WTC11 (cell line): ENCODE data around the gene PAK1. TPM values are rescaled to one million over a fixed set of nuclear protein-coding genes. Genes with fewer than 3 reads are reported as not detected.

Source experiments
- ATAC-seq: fragments of 200-7000 bp; cut with Tn5 transposase; 2 replicates; pipeline ENCODE4 v1.10.0; 2021; ENCODE audit warnings: mild to moderate bottlenecking, moderate library complexity
- CTCF ChIA-PET: fragments of 300-600 bp; sonication (Branson Sonifier 250); formaldehyde crosslinking; loops from one replicate; lab custom pipeline; 2021; ENCODE audit warnings: antibody characterized with exemption; lab: Charles Lee
- POLR2A ChIA-PET: fragments of 350-600 bp; sonication (Branson Sonifier 250); formaldehyde crosslinking; loops from one replicate; lab custom pipeline; 2021; ENCODE audit warnings: antibody characterized with exemption; lab: Charles Lee
- DNase-seq: peaks from one replicate; pipeline ENCODE4 v3.0.0; 2021; ENCODE audit warnings: low spot score
- H3K27ac Mint-ChIP-seq: 2 replicates; pipeline ENCODE4 v1.8.0; 2021; ENCODE audit warnings: mixed read lengths
- H3K27me3 Mint-ChIP-seq: 2 replicates; pipeline ENCODE4 v1.8.0; 2021; ENCODE audit warnings: low read depth, mild to moderate bottlenecking, moderate library complexity, mixed read lengths
- H3K36me3 Mint-ChIP-seq: 2 replicates; pipeline ENCODE4 v1.8.0; 2021; ENCODE audit warnings: mixed read lengths
- H3K4me1 Mint-ChIP-seq: 2 replicates; pipeline ENCODE4 v1.8.0; 2022; ENCODE audit warnings: mixed read lengths
- H3K4me3 Mint-ChIP-seq: 2 replicates; pipeline ENCODE4 v1.8.0; 2021; ENCODE audit warnings: mild to moderate bottlenecking, moderate library complexity, mixed read lengths
- H3K9me3 Mint-ChIP-seq: 2 replicates; pipeline ENCODE4 v1.8.0; 2021; ENCODE audit warnings: mixed read lengths
- AFF4 ChIP-seq: sonication (generic); formaldehyde crosslinking; IDR thresholded peaks from 2 replicates; pipeline ENCODE4 v1.8.1; 2023; ENCODE audit warnings: mild to moderate bottlenecking, missing genetic modification reagents, borderline replicate concordance
- CREB1 ChIP-seq: sonication (generic); formaldehyde crosslinking; IDR thresholded peaks from 2 replicates; pipeline ENCODE4 v1.8.0; 2023; ENCODE audit warnings: mild to moderate bottlenecking, missing genetic modification reagents
- ESRRA ChIP-seq: sonication (generic); formaldehyde crosslinking; IDR thresholded peaks from 2 replicates; pipeline ENCODE4 v1.8.1; 2022; ENCODE audit warnings: mild to moderate bottlenecking, missing genetic modification reagents, borderline replicate concordance
- FOXJ3 ChIP-seq: sonication (generic); formaldehyde crosslinking; IDR thresholded peaks from 2 replicates; pipeline ENCODE4 v1.9.0; 2021; ENCODE audit warnings: missing genetic modification reagents, mild to moderate bottlenecking, borderline replicate concordance
- FOXP1 ChIP-seq: sonication (generic); formaldehyde crosslinking; IDR thresholded peaks from 2 replicates; pipeline ENCODE4 v1.8.0; 2022; ENCODE audit warnings: missing genetic modification reagents, mild to moderate bottlenecking, moderate library complexity, borderline replicate concordance
- GTF2I ChIP-seq: fragments of 250-450 bp; sonication (Bioruptor Pico); conservative IDR thresholded peaks from 2 replicates; pipeline ENCODE4 v1.4.0; 2021; ENCODE audit warnings: mild to moderate bottlenecking
- IRF2 ChIP-seq: sonication (generic); formaldehyde crosslinking; IDR thresholded peaks from 2 replicates; pipeline ENCODE4 v1.8.0; 2022; ENCODE audit warnings: low read depth, missing genetic modification reagents, borderline replicate concordance
- MYBL2 ChIP-seq: sonication (generic); formaldehyde crosslinking; IDR thresholded peaks from 2 replicates; pipeline ENCODE4 v1.8.1; 2023; ENCODE audit warnings: mild to moderate bottlenecking, moderate library complexity, missing genetic modification reagents
- NR2C2 ChIP-seq: sonication (generic); formaldehyde crosslinking; IDR thresholded peaks from 2 replicates; pipeline ENCODE4 v1.8.0; 2022; ENCODE audit warnings: mild to moderate bottlenecking, missing genetic modification reagents
- OVOL2 ChIP-seq: fragments of 250-450 bp; sonication (Bioruptor Pico); IDR thresholded peaks from 2 replicates; pipeline ENCODE4 v1.9.0; 2021; ENCODE audit warnings: mild to moderate bottlenecking, borderline replicate concordance
- TEAD4 ChIP-seq: sonication (generic); formaldehyde crosslinking; IDR thresholded peaks from 2 replicates; pipeline ENCODE4 v1.8.0; 2022; ENCODE audit warnings: mild to moderate bottlenecking, missing genetic modification reagents
- TP53 ChIP-seq: sonication (generic); formaldehyde crosslinking; IDR thresholded peaks from 2 replicates; pipeline ENCODE4 v1.8.1; 2023; ENCODE audit warnings: mild to moderate bottlenecking, missing genetic modification reagents
- ZBTB21 ChIP-seq: sonication (generic); formaldehyde crosslinking; IDR thresholded peaks from 2 replicates; pipeline ENCODE4 v1.8.1; 2023; ENCODE audit warnings: mild to moderate bottlenecking, missing genetic modification reagents, borderline replicate concordance
- ZNF138 ChIP-seq: sonication (generic); formaldehyde crosslinking; conservative IDR thresholded peaks from 2 replicates; pipeline ENCODE4 v1.8.1; 2022; ENCODE audit warnings: mild to moderate bottlenecking, moderate library complexity, missing genetic modification reagents
- ZNF219 ChIP-seq: sonication (generic); formaldehyde crosslinking; IDR thresholded peaks from 2 replicates; pipeline ENCODE4 v1.8.0; 2023; ENCODE audit warnings: missing genetic modification reagents, mild to moderate bottlenecking, borderline replicate concordance
- ZNF232 ChIP-seq: sonication (generic); formaldehyde crosslinking; IDR thresholded peaks from 2 replicates; pipeline ENCODE4 v1.8.0; 2022; ENCODE audit warnings: mild to moderate bottlenecking, missing genetic modification reagents
- total RNA-seq: library from RNA; stranded (reverse); gene quantifications from 3 replicates; pipeline ENCODE4 v1.2.3, GENCODE V29; 2021
- TF ChIP-seq, protein P1 (sequence below): sonication (generic); formaldehyde crosslinking; IDR thresholded peaks from 2 replicates; pipeline ENCODE4 v1.8.1; 2022; ENCODE audit warnings: mild to moderate bottlenecking, missing genetic modification reagents, moderate library complexity, borderline replicate concordance
- TF ChIP-seq, protein P2 (sequence below): sonication (generic); formaldehyde crosslinking; IDR thresholded peaks from 2 replicates; pipeline ENCODE4 v1.8.1; 2022; ENCODE audit warnings: low read depth, missing genetic modification reagents, borderline replicate concordance
- TF ChIP-seq, protein P3 (sequence below): sonication (generic); formaldehyde crosslinking; IDR thresholded peaks from 2 replicates; pipeline ENCODE4 v1.8.1; 2023; ENCODE audit warnings: mild to moderate bottlenecking, missing genetic modification reagents, moderate library complexity
- TF ChIP-seq, protein P4 (sequence below): sonication (generic); formaldehyde crosslinking; IDR thresholded peaks from 2 replicates; pipeline ENCODE4 v1.8.0; 2022; ENCODE audit warnings: mild to moderate bottlenecking, missing genetic modification reagents

PAK1 gene
- total RNA-seq, 1 experiment from 2014 or later: 160 TPM

- DNase-seq (no peak), ATAC-seq (no peak)
- H3K27ac Mint-ChIP-seq: no peak overlapping the region; the same call in 1 of the 2 replicates
- ChIA-PET POLR2A (interaction anchor here (0.7 kb wide), 1 partner anchor 18 kb away, joined by 5 read pairs; no protein-coding TSS in a partner anchor), CTCF (no interaction called here)
- no peaks in the 10 kb centered on the region for H3K27me3 Mint-ChIP-seq
- peaks cover 78% of the 10 kb centered on the region for H3K4me1 Mint-ChIP-seq
- H3K4me3 Mint-ChIP-seq: no peak overlapping the region
- no peaks in the 10 kb centered on the region for H3K36me3 Mint-ChIP-seq
- TF ChIP-seq FOXP1: no peak
- no peaks in the 10 kb centered on the region for H3K9me3 Mint-ChIP-seq
Measured at GRCh38 chr11:77428598-77428997, 45.3 kb downstream of the PAK1 start.

- POLR2A ChIA-PET: no interaction called here
Measured at GRCh38 chr11:77425346-77425745, 48.5 kb downstream of the PAK1 start.

More at GRCh38 chr11:77425346-77425745, 48.5 kb downstream of the PAK1 start:
- H3K9me3 Mint-ChIP-seq: no peaks in the 10 kb centered on the region
- H3K36me3 Mint-ChIP-seq: no peaks in the 10 kb centered on the region
- H3K27me3 Mint-ChIP-seq: no peaks in the 10 kb centered on the region
- TF ChIP-seq ZBTB21 (CRISPR knock-in tag) (no peak), ZNF219 (CRISPR knock-in tag) (no peak), TEAD4 (CRISPR knock-in tag) (no peak), GTF2I (no peak), AFF4 (no peak), FOXJ3 (CRISPR knock-in tag) (no peak), ESRRA (CRISPR knock-in tag) (no peak), ZNF138 (no peak), OVOL2 (CRISPR knock-in tag) (no peak), TP53 (CRISPR knock-in tag) (no peak), IRF2 (CRISPR knock-in tag) (no peak), MYBL2 (no peak), NR2C2 (no peak), CREB1 (CRISPR knock-in tag) (no peak), ZNF232 (CRISPR knock-in tag) (no peak)
- TF ChIP-seq, protein P1, sequence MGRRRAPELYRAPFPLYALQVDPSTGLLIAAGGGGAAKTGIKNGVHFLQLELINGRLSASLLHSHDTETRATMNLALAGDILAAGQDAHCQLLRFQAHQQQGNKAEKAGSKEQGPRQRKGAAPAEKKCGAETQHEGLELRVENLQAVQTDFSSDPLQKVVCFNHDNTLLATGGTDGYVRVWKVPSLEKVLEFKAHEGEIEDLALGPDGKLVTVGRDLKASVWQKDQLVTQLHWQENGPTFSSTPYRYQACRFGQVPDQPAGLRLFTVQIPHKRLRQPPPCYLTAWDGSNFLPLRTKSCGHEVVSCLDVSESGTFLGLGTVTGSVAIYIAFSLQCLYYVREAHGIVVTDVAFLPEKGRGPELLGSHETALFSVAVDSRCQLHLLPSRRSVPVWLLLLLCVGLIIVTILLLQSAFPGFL: no peak
- TF ChIP-seq, protein P2, sequence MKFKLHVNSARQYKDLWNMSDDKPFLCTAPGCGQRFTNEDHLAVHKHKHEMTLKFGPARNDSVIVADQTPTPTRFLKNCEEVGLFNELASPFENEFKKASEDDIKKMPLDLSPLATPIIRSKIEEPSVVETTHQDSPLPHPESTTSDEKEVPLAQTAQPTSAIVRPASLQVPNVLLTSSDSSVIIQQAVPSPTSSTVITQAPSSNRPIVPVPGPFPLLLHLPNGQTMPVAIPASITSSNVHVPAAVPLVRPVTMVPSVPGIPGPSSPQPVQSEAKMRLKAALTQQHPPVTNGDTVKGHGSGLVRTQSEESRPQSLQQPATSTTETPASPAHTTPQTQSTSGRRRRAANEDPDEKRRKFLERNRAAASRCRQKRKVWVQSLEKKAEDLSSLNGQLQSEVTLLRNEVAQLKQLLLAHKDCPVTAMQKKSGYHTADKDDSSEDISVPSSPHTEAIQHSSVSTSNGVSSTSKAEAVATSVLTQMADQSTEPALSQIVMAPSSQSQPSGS (CRISPR knock-in tag): no peak
- TF ChIP-seq, protein P3, sequence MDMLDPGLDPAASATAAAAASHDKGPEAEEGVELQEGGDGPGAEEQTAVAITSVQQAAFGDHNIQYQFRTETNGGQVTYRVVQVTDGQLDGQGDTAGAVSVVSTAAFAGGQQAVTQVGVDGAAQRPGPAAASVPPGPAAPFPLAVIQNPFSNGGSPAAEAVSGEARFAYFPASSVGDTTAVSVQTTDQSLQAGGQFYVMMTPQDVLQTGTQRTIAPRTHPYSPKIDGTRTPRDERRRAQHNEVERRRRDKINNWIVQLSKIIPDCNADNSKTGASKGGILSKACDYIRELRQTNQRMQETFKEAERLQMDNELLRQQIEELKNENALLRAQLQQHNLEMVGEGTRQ (CRISPR knock-in tag): no peak
- TF ChIP-seq, protein P4, sequence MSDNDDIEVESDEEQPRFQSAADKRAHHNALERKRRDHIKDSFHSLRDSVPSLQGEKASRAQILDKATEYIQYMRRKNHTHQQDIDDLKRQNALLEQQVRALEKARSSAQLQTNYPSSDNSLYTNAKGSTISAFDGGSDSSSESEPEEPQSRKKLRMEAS: no peak
- no peak overlapping the region for H3K4me3 Mint-ChIP-seq
- CTCF ChIA-PET: interaction anchor here (0.6 to 1.0 kb wide), 3 partner anchors 46 to 233 kb away, joined by 3 to 7 read pairs (median 4); no protein-coding TSS in a partner anchor
- DNase-seq (no peak), ATAC-seq (no peak)
- peaks cover 78% of the 10 kb centered on the region for H3K4me1 Mint-ChIP-seq
- 0 out of 2 replicates have a peak overlapping the region, but pooled peaks have one; percentile 6 for H3K27ac Mint-ChIP-seq
